ENCODE measurements around the gene NHLH1.

DNA sequence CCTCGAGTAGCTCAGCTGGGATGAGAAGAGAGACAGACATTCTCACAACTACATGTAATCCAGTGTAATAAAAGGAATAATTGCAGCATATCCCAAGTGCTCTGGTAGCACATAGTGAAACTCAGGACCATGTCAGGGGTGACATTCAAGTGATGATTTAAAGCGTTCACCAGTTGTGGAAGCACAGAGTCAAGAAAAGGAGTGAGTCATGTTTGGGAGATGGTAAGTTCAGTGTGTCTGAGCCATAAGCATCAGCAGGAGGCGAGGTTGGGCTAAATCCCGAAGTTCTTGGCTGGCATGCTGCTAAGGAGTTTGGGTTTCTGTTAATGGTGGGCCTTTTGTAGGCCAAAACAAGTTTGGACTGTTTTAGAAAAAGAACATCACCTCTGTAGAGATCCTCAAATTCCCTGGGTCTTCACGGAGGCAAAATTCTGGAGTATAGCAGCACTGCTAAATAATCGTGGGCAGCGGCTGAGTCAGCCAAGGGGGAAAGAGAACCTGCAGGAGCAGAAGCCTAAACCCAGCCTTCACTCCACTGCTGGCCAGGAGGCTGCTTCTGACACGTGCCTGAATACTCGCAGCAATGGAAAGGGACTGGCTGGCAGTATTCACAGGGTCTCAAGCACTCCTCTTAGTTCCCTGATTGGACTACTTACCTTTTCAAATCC, 7.2 kb upstream of the NHLH1 start:
- TF ChIP-seq POLR2A (IDR thresholded peaks at IDR 0.05; ENCODE audit: low read depth, low read length) (0 out of 2 replicates have a peak, but pooled peaks have one; percentile 5), TAF1 (IDR thresholded peaks at IDR 0.05; ENCODE audit: borderline replicate concordance, low read depth, low read length) (no peak)
